Smooth muscle cell of the coronary artery (primary cell): ENCODE measurements around the gene STK16. TPM values are rescaled to one million over a fixed set of nuclear protein-coding genes. Genes with fewer than 3 reads are reported as not detected.

ENCODE experiments used
- total RNA-seq: library from RNA; depleted of rRNA; stranded (reverse); fragments of >200 nt; gene quantifications from 2 replicates; pipeline ENCODE4 v1.2.3, GENCODE V29; 2014; ENCODE audit warnings: low replicate concordance

Gene STK16
- 27.1 and 49.1 TPM in 2 replicates for total RNA-seq

GRCh38 chr2:219245148-219245898, at the start of gene STK16, which contains the start of gene GLB1L:
STK16 (plus strand) TSS chr2:219245479; CDS start chr2:219246000, 521 bp downstream.
GLB1L (minus strand) TSS chr2:219245444; CDS start chr2:219243573, 1,871 bp downstream.

GRCh38 chr2:219206328-219207133, 38.7 kb upstream of the STK16 start, which contains the start of gene ZFAND2B:
ZFAND2B (plus strand) TSS chr2:219206782; CDS start chr2:219206988, 206 bp downstream.

GRCh38 chr2:219218732-219219701, 26.3 kb upstream of the STK16 start, which contains the start of gene ABCB6:
ABCB6 (minus strand) TSS chr2:219218958; CDS start chr2:219218673, 285 bp downstream.

GRCh38 chr2:219229305-219230058, 15.8 kb upstream of the STK16 start, which contains the start of the genes ANKZF1 and ATG9A:
ANKZF1 (plus strand) TSS chr2:219229806; CDS start chr2:219230258, 452 bp downstream.
ATG9A (minus strand) TSS chr2:219229636; CDS start chr2:219228024, 1,612 bp downstream.

GRCh38 chr2:219252900-219253752, 7.8 kb downstream of the STK16 start, which contains the start of gene TUBA4B:
TUBA4B (plus strand) TSS chr2:219253243; CDS start chr2:219253408, 165 bp downstream.

GRCh38 chr2:219253753-219254589, 8.7 kb downstream of the STK16 start, which contains the start of gene TUBA4A:
TUBA4A (minus strand) TSS chr2:219253918; CDS start chr2:219253858, 60 bp downstream.

GRCh38 chr2:219279151-219279915, 34.1 kb downstream of the STK16 start, which contains the start of gene DNAJB2:
DNAJB2 (plus strand) TSS chr2:219279366; CDS start chr2:219279834, 468 bp downstream.

Other genes starting within 250 kb of the STK16 start
- gene CFAP65, start 204.0 kb upstream of the STK16 start, total RNA-seq, result not detected in 2 replicates
- gene IHH, start 184.6 kb upstream of the STK16 start, total RNA-seq, result under 0.01 TPM in 1 of 2 replicates, not detected in the other
- 10.3 and 20.4 TPM in 2 replicates for gene NHEJ1, start 84.7 kb upstream of the STK16 start, total RNA-seq
- 0.60 and 2.5 TPM in 2 replicates for gene SLC23A3, start 75.5 kb upstream of the STK16 start, total RNA-seq
- gene CNPPD1, start 68.6 kb upstream of the STK16 start, total RNA-seq, result 19.5 and 32.3 TPM in 2 replicates
- gene RETREG2, start 67.2 kb upstream of the STK16 start, total RNA-seq, result 41.6 and 71.7 TPM in 2 replicates
- gene ZFAND2B, start 38.7 kb upstream of the STK16 start, total RNA-seq, result 23.9 and 30.9 TPM in 2 replicates
- gene ABCB6, start 26.5 kb upstream of the STK16 start, total RNA-seq, result 25.9 and 98.6 TPM in 2 replicates
- 35.6 and 39.5 TPM in 2 replicates for gene ATG9A, start 15.8 kb upstream of the STK16 start, total RNA-seq
- 15.4 and 22.7 TPM in 2 replicates for gene ANKZF1, start 15.7 kb upstream of the STK16 start, total RNA-seq
- 8.4 and 13.8 TPM in 2 replicates for gene GLB1L, start within 50 bp of the STK16 start, total RNA-seq
- gene TUBA4B, start 7.8 kb downstream of the STK16 start, total RNA-seq, result not detected in 2 replicates
- 9.1 and 9.8 TPM in 2 replicates for gene TUBA4A, start 8.4 kb downstream of the STK16 start, total RNA-seq
- 39.9 and 125 TPM in 2 replicates for gene DNAJB2, start 33.9 kb downstream of the STK16 start, total RNA-seq
- under 0.01 and 9.0 TPM in 2 replicates for gene PTPRN, start 63.9 kb downstream of the STK16 start, total RNA-seq
- gene RESP18, start 87.3 kb downstream of the STK16 start, total RNA-seq, result not detected in 2 replicates
- 54.2 and 75.5 TPM in 2 replicates for gene DNPEP, start 142.4 kb downstream of the STK16 start, total RNA-seq
- 0.15 and 11.8 TPM in 2 replicates for gene DES, start 172.9 kb downstream of the STK16 start, total RNA-seq
- 9.1 and 9.4 TPM in 2 replicates for gene SPEG, start 189.4 kb downstream of the STK16 start, total RNA-seq